DMS79 treated with DMSO at 0.1 percent for 48 hours (cell line): ENCODE data around the gene KCNQ5.

Source experiments
- DNase-seq: peaks from one replicate; lab custom pipeline; 2025; lab: John Stamatoyannopoulos, UW

KCNQ5 gene

DNA sequence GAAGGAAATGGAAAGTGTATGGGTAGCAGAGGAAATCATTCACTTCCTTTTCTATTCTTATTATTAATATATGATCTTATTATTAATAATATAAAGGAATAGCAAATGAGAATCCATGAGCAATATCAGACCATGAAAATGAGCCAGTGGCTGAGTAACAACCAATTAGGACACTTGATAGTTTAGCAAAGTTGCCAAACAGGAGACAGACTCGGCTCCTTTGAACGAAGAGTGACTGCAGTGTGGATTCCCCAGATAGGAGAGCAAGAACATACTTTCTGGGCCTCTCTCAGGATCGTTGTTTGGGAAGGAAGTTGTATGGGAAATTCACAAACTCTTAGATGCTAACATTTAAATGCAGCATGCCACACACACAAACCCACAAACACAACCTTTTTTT, 381.4 kb downstream of the KCNQ5 start:
- DNase-seq, result no peak

DNA sequence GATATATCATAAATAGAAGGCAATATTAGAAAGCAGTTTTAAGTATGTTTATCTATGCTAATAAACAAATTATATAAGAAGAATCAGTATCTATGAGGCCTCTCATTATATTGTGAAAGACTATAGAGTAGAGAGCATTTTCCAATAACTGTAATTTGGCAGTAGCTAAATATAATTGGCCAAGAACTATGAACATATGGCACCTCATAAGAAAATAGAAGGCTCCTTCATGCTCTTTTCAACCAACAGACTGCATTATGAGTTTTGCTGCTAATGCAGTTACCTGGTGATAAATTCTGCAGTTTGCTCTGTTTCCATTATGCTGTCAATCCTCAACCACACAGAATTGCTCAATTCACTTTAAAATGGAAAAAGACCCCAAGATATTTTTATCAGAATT, 382.4 kb downstream of the KCNQ5 start:
- DNase-seq, result no peak

DNA sequence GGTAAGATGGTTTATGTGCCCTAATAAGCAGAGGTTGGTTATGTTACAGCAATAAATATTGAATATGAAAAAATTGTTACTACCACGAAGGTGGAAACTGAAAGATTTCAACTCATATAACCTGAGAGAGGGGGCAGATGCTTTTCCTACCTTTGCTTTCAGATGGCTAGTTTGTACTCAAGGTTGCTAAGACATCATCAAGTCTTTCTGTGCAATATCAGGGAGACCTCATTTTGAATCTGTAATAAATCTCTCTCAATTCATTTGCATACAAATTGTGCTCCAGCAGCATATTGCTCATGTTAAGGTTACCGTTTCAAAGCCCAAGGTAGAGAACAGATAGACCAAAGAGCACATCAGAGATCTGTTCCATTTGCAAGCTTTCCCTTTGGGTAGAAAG, 383.0 kb downstream of the KCNQ5 start:
- DNase-seq, result no peak

DNA sequence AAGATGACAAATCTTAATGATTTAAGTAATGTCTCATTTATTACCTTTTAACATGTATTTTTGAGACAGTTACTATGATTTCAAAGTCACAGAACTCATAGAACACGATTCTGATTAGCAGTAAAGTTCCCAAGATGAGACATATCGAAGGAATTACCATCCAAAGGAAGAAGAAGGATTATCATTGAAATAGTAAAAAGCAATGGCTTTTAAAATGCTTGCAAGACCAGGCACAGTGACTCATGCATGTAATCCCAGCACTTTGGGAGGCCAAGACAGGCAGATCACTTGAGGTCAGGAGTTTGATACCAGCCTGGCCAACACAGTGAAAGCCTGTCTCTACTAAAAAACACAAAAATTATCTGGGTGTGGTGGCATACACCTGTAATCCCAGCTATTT, 384.3 kb downstream of the KCNQ5 start:
- no peak for DNase-seq

DNA sequence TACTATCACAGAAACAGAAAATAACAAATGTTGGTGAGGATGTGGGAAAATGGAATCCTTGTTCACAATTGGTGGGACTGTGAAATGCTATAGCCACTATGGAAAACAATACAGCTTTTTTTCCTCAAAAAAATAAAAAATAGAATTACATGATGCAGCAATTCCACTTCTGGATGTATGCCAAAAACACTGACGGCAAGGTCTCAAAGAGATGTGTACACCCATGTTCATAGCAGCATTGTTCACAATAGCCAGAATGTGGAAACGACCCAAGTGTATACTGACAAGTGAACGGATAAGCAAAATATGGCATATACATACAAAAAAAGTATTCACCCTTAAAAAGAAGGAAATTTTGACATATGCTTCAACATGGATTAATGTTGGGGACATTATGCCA, 390.1 kb downstream of the KCNQ5 start:
- no peak for DNase-seq

DNA sequence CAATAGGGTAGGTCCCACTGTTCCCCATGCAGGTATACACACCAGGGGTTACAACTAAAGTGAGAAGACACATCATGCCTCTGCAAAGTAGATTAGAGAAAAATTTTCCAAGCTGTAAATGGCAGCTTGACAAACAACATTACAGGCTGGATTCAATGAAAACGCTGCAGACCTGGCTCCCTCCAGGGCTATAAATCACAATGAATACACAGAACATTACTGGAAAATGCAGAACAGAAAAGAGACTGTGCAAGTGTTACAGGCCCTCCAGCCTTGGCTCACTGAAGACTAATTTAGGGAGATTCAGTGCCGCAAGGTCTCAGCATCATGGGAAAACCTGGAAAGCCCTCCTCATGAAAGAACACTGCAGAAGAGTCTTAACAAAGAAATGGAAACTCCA, 395.6 kb downstream of the KCNQ5 start:
- DNase-seq, result no peak

DNA sequence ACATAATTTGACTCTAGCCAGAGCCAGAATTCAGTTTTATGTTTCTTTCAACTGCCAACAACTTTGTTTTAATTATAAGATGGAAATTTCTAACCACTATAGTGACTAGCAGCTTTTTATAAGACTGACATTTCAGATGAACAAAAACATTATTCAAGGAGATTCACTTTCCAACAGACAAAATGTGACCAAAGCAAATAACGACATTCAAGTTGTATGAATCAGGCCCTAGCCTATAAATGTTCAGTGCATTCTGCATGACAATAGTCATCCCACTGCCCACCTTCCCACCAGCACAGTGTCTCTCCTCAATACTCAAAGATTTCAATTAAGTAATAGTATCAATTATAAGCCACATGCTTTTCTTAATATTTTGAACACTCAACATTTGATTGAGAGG, 402.7 kb downstream of the KCNQ5 start:
- DNase-seq, result no peak

DNA sequence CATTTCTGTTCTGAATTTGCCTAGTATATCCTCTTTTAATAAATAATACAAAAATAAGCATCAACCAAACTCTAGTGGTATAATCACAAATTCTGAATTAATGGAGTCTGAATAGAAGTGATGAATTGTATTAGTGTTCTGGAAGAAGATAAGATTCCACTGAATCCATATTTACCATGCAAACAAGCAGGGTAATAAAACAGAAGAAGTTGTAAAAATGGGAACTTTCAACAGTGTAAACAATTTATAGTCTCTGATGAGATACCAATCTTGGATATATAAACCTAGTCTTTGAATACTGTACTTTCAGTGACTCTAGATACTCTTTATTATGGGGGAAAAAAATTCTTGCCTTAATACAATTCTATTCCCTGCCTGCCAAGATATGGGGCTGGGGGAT, 405.8 kb downstream of the KCNQ5 start:
- DNase-seq, result no peak

DNA sequence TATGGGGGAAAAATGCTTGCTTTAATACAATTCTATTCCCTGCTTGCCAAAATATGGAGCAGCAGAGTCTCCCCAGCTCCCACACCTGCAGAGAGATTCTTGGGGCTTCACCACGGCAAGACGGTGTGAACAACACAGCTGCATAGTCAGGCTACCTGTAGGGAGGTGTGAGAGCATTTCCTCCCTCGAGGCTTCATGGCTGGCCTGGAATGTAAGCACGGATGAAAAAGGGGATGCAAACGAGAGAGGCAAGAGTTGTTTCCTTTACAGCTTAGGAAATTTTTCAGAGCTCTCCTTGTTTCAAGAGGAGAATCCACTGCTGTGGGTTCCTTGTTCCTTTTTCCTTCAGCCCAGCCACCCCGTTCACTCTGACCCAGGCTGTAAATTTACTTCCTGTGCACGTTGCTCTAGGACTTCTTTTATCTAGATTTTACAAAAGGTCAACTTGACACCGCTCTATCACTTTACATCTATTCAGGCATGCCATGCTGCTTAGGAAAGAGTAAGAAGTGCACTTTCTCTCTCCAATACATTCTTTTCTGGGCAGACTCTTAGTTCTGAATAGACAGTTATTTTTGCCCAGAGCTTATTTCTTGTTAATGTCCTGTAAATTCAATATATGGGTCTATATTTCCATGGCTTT, 406.4 kb downstream of the KCNQ5 start:
- no peak for DNase-seq

DNA sequence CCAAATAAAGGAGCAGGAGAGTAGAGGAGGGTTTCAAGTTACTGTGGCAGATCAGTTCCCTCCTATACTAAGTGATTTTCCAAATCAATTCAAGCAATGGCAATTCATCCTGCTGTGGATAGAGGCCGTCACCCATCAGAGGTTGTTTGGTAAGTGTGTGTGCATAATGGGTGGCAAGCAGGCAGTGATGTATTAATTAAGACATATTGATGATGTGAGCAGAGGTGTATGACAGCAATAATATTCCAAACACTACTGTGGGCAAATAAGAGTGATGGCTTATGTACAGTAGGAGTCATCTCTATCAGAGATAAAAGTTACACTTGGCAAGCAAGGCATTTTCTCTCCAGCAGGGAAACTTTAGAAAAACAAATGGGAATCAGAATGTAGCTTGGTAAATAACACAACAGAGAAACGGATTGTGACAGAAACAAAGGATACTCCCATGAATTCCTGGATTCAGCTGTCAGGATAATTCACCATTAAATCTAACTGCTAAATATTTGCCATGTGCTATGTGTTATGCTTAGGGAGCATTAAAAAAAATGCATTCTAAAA, 407.1 kb downstream of the KCNQ5 start:
- no peak for DNase-seq

DNA sequence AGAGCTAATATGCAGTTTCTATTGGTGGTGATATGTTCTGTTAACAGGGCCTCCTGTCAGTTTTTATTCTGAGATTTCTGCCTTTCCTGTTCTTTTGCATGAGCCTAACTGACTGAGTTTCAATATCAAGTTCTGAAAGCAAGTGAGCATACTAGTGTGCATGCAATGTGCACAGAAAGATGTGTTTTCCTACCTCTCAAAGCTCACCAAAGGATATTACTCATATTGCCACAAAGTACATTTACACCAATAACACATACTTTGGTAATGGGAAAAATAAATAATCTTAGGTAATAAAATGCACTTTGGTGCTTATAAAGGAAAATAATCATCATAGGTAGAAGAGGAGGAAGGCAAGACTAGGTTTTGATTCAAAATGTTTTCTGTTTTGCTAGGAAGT, 408.4 kb downstream of the KCNQ5 start:
- no peak for DNase-seq

DNA sequence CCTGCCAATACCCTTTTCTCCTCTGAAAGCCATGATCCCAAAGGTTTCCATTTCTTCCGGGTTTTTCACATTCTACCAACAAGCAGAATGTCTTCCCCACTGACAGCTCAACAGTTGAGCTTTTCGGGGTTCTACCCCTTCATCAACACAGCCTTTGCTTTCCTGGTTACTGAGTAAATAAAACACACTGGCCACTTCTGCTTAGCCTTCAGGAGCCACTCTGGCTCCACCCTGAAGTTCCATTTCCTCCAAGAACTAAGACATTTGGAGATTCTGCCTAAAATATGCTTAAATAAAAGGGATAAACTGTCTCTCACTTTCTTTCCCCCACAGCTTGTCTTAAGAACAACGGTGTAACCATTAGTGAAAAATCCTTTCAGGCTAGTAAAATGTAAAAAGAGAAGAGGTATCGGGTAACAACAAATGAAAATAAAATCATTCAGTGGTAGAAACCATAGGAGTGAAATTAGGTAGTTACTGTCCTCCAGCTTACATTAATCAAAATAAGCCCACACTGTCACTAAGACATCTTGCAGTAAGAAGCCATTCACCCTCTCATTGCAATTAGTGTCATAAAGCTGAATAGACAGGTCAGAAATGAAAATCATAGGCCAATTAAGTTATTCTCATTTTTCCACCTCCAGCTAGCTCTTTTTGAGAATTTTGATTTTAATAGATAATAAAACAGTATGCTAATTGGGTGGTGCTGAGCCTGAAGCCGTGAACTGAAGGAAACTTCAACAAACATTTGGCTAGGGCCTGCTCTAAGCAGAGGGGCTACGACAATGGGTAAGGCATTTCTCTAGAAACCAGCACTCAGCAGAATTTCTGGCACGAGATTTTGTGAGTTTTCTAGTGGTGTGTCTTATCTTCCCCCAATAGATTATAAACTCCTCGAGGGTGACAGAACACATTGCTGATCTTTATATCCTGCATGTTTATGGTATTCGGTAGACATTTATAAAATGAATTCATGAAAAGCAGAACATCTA, 409.2 kb downstream of the KCNQ5 start:
- DNase-seq, result no peak

DNA sequence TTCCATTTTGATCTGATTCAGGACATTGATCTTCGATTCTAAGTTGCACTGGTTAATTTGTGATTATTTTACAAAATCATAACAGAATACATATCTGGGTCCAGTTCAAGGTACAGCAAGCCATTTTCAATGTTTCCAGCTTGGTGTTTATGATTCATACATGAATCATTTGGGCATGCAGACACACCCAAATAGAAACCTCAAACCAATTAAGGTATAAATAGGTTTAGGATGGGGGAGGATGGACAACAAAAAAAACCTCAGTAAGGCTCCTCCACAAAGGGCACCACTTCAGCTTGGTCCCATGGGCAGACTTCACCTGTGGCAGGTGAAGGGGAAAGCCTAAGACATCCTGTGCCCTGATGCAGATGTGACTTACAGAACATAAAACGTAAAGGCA, 410.7 kb downstream of the KCNQ5 start:
- no peak for DNase-seq

DNA sequence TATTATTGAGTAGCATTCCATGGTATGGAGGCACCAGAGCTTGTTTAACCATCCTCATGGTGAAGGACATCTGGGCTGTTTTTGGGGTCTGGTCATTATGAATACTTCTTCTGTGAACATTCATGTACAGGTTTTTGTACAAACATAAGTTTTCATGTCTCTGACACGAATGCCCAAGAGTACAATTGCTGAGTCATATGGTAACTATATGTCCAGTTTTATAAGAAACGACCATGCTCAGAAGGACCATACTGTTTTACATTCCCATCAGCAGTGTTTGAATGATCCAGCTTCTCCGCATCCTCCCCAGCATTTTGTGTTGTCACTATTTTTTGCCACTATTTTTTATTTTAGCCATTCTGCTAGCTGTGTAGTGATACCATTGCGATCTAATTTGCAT, 414.8 kb downstream of the KCNQ5 start:
- no peak for DNase-seq

DNA sequence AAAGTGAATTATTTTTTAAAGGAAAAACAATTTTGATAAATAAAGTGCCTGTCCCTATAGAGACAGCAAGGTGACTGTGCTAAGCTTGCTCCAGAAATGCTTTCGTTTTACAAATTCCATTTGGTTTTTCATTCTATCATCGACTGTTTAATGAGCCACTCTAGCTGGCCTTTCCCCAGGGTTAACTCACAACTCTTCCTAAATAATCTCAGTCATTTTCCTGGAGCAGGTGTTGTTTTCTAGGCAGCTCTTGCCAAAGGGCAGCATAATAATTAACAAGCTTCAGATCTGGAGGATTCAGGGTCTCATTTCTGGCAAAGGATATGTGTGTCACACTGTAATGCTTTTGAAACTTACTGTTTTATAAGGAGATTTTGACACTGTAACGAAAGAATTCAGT, 419.2 kb downstream of the KCNQ5 start:
- no peak for DNase-seq

DNA sequence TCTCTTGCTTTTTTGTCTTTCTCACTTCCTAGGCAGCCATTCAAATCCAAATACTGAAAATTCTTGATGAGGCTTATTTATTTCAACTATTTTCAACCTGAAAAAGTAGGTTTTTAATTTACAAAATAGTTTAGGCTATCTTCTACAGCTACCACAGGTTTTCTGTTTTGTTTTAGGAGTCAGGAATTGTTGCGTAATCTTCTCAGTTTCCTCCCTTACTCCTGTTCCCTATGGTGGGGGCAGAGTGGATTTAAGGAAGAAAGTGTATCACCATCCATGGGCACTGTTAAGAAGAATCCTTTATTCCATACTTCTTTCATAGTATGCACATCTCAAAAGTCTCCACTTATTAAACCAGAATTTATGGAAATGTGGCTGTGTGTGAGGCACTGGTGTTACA, 421.0 kb downstream of the KCNQ5 start:
- DNase-seq, result no peak

DNA sequence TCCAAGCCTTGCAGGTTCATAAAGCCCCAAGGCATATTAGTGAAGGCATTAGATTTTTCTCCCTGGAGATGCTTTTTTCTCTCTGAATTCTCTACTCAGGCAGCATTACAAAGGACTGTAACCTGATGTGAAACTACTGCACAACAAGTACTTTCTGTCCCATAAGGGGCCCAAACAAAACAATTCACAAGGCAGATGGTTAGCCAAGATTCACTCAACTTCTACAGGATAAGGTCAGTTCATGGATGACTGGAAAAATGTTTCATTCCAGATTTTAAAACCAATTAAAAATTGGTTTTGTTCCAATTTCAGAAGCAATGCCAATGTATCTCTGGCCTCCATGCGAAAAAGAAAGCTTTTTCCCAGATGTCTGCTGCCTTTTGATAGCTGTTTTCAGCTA, 421.6 kb downstream of the KCNQ5 start:
- no peak for DNase-seq

DNA sequence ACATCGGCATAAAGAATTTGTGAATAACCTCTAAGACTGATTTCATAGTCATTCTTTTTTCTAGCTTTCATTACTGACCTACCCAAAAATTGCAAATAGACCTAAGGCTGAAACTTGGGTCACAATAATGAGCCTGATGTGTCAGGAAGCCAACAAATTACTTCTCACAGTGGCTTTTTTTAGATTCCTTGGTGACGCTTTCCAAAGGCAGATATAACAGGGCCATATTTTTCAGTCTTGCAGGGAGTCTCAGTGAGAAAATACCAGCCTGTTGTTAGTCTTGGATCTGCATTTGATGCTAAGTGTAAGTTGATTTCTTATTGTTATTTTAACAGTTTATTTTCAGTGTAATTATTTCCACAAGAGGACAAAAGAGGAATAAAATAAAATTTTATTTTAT, 423.7 kb downstream of the KCNQ5 start:
- DNase-seq, result no peak

DNA sequence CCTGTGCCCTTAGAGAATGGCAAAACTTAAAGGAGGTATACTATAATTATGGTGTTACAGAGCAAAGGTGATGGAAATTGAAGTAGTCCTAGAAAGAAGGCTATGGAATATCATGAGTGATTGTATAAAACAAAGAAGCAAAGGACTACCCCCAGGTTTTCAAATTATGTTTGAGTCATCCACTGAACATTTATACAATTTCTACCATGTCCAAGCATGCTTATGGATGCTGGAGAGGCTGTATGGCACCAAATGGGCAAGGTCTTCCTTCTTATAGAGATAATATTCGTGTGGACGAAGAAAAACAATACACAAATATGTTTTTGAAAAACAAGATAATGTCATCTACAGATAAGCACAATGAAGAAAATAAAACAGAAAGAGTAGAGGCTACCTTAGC, 425.9 kb downstream of the KCNQ5 start:
- DNase-seq, result no peak

DNA sequence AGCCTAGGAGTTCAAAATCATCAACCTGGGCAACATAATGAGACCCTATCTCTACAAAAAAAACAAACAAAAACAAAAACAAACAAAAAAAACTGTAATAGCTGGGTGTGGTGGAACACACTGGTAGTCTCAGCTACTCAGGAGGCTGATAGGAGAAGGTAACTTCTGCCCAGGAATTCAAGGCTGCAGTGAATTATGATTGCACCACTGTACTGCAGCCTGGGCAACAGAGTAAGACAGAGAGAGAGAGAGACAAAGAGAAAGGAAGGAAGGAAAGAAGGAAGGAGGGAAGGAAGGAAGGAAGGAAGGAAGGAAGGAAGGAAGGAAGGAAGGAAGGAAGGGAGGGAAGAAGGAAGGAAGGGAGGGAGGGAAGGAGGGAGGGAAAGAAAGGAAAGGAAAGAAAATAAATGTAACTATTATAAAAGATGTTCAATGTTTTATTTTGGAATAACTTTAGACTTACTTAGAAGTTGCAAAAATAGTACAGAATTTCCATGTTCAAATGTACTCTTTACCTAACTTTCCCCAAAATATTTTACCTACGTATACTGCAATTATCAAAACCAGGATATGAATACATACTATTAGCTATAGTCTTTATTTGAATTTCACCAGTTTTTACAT, 428.2 kb downstream of the KCNQ5 start:
- no peak for DNase-seq

DNA sequence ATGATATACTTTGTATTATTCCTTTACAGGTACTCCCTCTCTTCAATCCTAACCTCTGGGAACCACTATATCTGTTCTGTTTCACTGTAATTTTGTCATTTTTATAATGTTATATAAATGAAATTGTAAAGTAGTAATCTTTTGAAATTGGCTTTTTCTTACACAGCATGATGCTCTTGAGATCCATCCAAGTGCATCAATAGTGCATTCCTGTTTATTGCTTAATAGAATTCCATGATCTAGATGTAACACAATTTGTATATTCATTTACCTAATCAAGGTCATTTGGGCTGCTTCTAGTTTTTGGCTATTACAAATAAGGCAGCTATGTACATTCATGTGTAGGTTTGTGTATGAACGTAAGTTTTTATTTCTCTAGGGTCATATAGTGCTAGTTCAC, 428.8 kb downstream of the KCNQ5 start:
- no peak for DNase-seq

DNA sequence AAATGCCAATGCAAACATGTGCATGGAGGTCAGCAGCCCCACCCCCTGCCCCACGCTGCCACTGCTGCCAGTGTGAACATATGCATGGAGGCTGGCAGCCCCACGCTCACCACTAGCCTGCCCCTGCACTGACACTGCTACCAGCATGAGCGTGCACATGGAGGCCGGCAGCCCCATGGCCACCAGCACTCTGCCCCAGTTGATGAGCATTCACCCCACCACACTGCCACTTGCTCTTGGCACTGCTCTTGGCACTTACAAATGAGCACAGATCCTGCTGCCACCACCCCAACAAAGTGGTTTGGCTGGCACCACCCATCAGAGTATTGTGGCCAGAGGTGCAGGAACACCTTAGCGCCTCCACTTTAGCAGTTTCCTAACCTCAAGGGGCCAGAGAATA, 429.3 kb downstream of the KCNQ5 start:
- DNase-seq, result no peak

DNA sequence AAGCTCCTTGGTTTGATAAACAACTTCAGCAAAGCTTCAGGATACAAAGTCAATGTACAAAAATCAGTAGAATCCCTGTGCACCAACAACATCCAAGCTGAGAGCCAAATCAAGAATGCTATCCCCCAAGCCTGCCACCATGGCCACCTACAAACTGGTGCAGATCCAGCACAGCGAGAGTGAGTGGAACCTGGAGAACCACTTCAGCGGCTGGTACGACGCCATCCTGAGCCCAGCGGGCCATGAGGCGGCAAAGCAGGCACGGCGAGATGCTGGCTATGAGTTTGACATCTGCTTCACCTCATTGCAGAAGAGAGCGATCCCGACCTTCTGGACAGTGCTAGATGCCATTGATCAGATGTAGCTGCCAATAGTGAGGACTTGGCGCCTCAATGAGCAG, 433.1 kb downstream of the KCNQ5 start:
- no peak for DNase-seq
